Lower lobe of right lung (tissue), 2 donors: Measurements from ENCODE around the gene PROCA1. TPM values are rescaled to one million over a fixed set of nuclear protein-coding genes. Genes with fewer than 3 reads are reported as not detected.

Experiments
- ATAC-seq, 2 donors: fragments of 200-7000 bp; cut with Tn5 transposase; one replicate each; pipeline ENCODE4 v1.9.1; 2020 to 2022; ENCODE audit warnings: mild to moderate bottlenecking in 2 of 2, moderate library complexity in 2 of 2
- DNase-seq: peaks from one replicate; pipeline ENCODE4 v3.0.0-alpha.2; 2020
- H3K27ac ChIP-seq: fragments of 200-600 bp; one replicate; pipeline ENCODE4 v1.8.0; 2022
- H3K27me3 ChIP-seq: fragments of 200-600 bp; one replicate; pipeline ENCODE4 v1.8.0; 2022; ENCODE audit warnings: low read depth
- H3K36me3 ChIP-seq: fragments of 200-600 bp; one replicate; pipeline ENCODE4 v1.8.0; 2022; ENCODE audit warnings: mild to moderate bottlenecking
- H3K4me1 ChIP-seq: fragments of 200-600 bp; one replicate; pipeline ENCODE4 v1.8.0; 2022
- H3K4me3 ChIP-seq: fragments of 200-600 bp; one replicate; pipeline ENCODE4 v1.8.0; 2022; ENCODE audit warnings: mild to moderate bottlenecking
- H3K9me3 ChIP-seq: fragments of 200-600 bp; one replicate; pipeline ENCODE4 v1.8.0; 2022
- CTCF ChIP-seq: fragments of 200-600 bp; IDR thresholded peaks from one replicate; pipeline ENCODE4 v1.8.0; 2022; ENCODE audit warnings: antibody characterized with exemption, mild to moderate bottlenecking
- intact Hi-C: fragments of 100-400 bp; cut with DNase I; formaldehyde crosslinking; loops from one replicate; pipeline ENCODE4 v1.11.0; 2022
- total RNA-seq: library from RNA; stranded (reverse); fragmentation: NEBNext Ultra II Directional; extraction: Animal tissue kit (Norgen Biotek cat#: 25700); gene quantifications from one replicate; pipeline ENCODE4 v1.2.1, GENCODE V29; 2021
- donor health status: DM: no; HTN: yes; CAD: no; lungs with severe emphysema.

Gene PROCA1
- total RNA-seq, 1 donor from 2014 or later, result 4.4 TPM

GRCh38 chr17:28745786-28746411 is 34.2 kb upstream of the PROCA1 start:
- ATAC-seq (peak; percentile 0 to 27), DNase-seq (peak; percentile 62)
- H3K4me1 ChIP-seq, result peaks cover 85% of the 10 kb centered on the region
- no peaks in the 10 kb centered on the region for H3K9me3 ChIP-seq
- intact Hi-C loops, result no loop called here
- H3K27me3 ChIP-seq, result no peaks in the 10 kb centered on the region
- H3K27ac ChIP-seq, result peak overlapping the region; percentile 94
- peaks cover 37% of the 10 kb centered on the region for H3K36me3 ChIP-seq
- TF ChIP-seq CTCF, result no peak
- peak overlapping the region; percentile 74 for H3K4me3 ChIP-seq

GRCh38 chr17:28744972-28745785 is 33.5 kb upstream of the PROCA1 start:
- DNase-seq, result peak; percentile 65
- no peaks in the 10 kb centered on the region for H3K9me3 ChIP-seq
- peak in 1 of 2 donors; percentile 0 for ATAC-seq
- H3K4me1 ChIP-seq, result peaks cover 81% of the 10 kb centered on the region
- H3K27me3 ChIP-seq, result no peaks in the 10 kb centered on the region
- no peak for TF ChIP-seq CTCF
- intact Hi-C loops, result no loop called here
- peaks cover 31% of the 10 kb centered on the region for H3K36me3 ChIP-seq
- peak overlapping the region; percentile 94 for H3K27ac ChIP-seq
- peak overlapping the region; percentile 74 for H3K4me3 ChIP-seq

- Histone ChIP-seq H3K4me3 (peak overlapping the region; percentile 74), H3K4me1 (peaks cover 73% of the 10 kb centered on the region), H3K9me3 (no peaks in the 10 kb centered on the region), H3K27ac (peak overlapping the region; percentile 94), H3K27me3 (no peaks in the 10 kb centered on the region), H3K36me3 (peaks cover 25% of the 10 kb centered on the region)
- ATAC-seq (peak; percentile 13 to 15), DNase-seq (peak; percentile 72)
- intact Hi-C loops, result no loop called here
- no peak for TF ChIP-seq CTCF
Observed at GRCh38 chr17:28744104-28744971, 32.6 kb upstream of the PROCA1 start.

- TF ChIP-seq CTCF, result peak; percentile 17
- DNase-seq (peak; percentile 89), ATAC-seq (peak; percentile 85)
- Histone ChIP-seq H3K36me3 (peaks cover 16% of the 10 kb centered on the region), H3K4me1 (peaks cover 65% of the 10 kb centered on the region), H3K27me3 (no peaks in the 10 kb centered on the region), H3K27ac (peak within 1 kb of the TSS; percentile 94), H3K4me3 (peak within 1 kb of the TSS; percentile 74), H3K9me3 (no peaks in the 10 kb centered on the region)
- intact Hi-C loops, result no loop called here
Observed at GRCh38 chr17:28743243-28744103, 31.8 kb upstream of the PROCA1 start, which contains the start of gene TRAF4. Gene TRAF4, plus strand, starts transcription at chr17:28744011. Its CDS starts 102 bp downstream, at chr17:28744113.
